ENCODE measurements around the gene EBLN1. TPM values are rescaled to one million over a fixed set of nuclear protein-coding genes. Genes with fewer than 3 reads are reported as not detected.

EBLN1 gene
- total RNA-seq, 3 donors from 2014 or later, result not detected

DNA sequence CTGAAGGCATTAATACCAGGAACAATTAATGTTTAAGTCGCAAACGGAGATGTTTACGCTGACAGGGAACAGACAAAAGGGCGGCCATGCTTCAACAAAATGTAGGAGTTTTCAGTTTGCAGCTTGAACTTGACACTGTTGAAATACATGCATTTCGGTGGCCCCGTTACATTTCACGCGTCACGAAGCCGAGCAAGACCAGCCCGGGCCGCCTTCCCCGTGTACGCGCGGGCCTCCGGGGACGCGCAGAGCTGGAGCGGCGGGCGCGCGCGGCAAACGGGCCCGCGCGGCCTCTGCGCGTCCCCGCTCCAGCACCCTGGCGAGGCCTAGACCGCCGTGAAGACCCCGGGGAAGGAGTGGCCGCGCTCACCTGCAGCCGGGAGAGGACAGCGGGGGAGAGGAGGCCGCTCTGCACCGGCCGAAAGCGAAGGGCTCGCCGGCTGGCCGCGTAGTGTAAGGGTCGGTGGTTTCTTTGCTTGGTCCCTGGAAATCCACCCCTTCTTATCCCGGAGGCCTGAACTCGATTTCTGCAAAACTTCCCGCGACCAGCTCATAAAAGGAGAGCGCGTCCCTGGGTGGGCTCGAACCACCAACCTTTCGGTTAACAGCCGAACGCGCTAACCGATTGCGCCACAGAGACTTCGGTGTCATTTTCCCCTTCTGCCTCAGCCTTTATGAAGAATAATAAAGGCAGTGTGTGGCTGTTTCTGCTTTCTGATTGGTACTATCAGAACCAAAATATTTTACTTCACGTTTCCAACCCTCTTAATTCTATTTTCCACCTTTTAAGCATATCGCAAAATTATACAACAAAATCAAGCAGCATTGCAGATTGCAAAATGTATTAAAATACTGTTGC lies 11.4 kb upstream of the EBLN1 start:
- H3K27ac ChIP-seq, result peak overlapping the region; percentile 90 to 95
- peak; percentile 83 to 86 for DNase-seq (ENCODE audit: low spot score in 2 of 2)
- intact Hi-C loops (cut with DNase I; ENCODE audit: low total_unique reads), result no loop called here
- no peaks in the 10 kb centered on the region for H3K27me3 ChIP-seq
- peak; percentile 76 to 91 (median 89) for TF ChIP-seq POLR2AphosphoS5 (IDR thresholded peaks at IDR 0.05)
- TF ChIP-seq, protein P1, sequence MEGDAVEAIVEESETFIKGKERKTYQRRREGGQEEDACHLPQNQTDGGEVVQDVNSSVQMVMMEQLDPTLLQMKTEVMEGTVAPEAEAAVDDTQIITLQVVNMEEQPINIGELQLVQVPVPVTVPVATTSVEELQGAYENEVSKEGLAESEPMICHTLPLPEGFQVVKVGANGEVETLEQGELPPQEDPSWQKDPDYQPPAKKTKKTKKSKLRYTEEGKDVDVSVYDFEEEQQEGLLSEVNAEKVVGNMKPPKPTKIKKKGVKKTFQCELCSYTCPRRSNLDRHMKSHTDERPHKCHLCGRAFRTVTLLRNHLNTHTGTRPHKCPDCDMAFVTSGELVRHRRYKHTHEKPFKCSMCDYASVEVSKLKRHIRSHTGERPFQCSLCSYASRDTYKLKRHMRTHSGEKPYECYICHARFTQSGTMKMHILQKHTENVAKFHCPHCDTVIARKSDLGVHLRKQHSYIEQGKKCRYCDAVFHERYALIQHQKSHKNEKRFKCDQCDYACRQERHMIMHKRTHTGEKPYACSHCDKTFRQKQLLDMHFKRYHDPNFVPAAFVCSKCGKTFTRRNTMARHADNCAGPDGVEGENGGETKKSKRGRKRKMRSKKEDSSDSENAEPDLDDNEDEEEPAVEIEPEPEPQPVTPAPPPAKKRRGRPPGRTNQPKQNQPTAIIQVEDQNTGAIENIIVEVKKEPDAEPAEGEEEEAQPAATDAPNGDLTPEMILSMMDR (IDR thresholded peaks at IDR 0.05), result no peak
- H3K9me3 ChIP-seq, result no peaks in the 10 kb centered on the region
- no peaks in the 10 kb centered on the region for H3K36me3 ChIP-seq
- peak overlapping the region; percentile 70 to 76 (median 72) for H3K4me3 ChIP-seq
- H3K4me1 ChIP-seq, result no peaks in the 10 kb centered on the region

DNA sequence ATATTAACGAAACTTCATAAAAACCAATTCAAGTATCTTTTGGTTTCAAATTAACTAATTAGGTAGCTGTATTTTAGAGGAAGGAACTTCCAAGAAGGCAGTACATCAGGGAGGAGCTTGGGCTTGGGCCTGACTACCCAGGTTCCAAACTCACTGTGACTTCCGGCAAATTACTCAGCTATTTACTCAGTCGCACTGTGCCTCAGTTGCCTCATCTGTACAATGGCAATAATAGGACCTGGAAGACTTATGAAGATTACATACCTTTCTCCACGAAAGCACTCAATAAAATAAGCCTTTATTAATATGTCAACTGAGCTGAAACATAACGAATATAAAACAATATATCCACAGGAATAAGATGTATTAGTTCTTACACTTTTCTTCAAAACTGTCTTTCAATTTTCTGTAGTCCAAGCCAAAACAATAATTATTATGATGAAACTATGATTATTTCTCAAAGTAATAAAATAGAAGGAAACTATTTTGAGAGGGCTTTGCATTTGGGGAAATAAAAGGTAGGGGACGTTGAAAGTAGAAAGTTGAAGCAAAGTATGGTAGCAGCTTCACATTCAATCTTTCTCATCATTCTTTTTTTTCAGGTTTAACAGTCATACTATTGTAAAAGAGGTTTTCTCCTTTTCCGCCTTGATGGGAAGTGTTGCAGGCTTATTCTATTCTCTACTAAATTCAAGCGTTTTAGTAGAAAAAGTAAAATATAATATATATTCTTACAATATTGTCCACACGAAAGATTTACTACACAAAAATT lies 10.5 kb upstream of the EBLN1 start:
- H3K36me3 ChIP-seq, result no peaks in the 10 kb centered on the region
- TF ChIP-seq, protein P1 (IDR thresholded peaks at IDR 0.05), result no peak
- no peak for TF ChIP-seq POLR2A (IDR thresholded peaks at IDR 0.05)
- TF ChIP-seq POLR2AphosphoS5 (IDR thresholded peaks at IDR 0.05), result no peak
- no peak for DNase-seq (ENCODE audit: low spot score in 2 of 2)
- H3K4me1 ChIP-seq, result no peaks in the 10 kb centered on the region
- H3K27ac ChIP-seq, result peak overlapping the region; percentile 90 to 95
- no peaks in the 10 kb centered on the region for H3K27me3 ChIP-seq
- no peaks in the 10 kb centered on the region for H3K9me3 ChIP-seq
- intact Hi-C loops (cut with DNase I; ENCODE audit: low total_unique reads), result no loop called here
- H3K4me3 ChIP-seq, result peak overlapping the region; percentile 70 to 76 (median 72)

DNA sequence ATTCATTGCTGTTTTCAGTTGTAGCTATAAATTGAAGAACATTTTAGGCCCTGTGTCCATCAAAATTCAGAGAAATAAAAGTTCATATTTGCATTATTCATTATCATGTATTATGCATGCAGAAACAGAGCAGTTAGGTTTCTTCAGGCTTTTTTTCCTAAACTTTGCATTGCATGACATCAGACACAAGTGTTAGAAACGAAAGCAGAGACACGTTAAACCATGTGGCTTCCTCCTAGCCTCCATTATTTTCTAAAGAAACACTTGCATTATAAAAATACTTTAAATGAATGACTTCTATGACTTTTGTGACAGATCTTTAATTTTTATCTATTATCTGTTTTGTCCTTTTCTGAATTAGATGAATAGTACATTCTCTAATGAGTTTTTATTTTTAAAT lies 8.8 kb upstream of the EBLN1 start:
- H3K36me3 ChIP-seq, result no peaks in the 10 kb centered on the region
- H3K4me3 ChIP-seq, result no peak overlapping the region
- TF ChIP-seq, protein P1 (IDR thresholded peaks at IDR 0.05), result no peak
- TF ChIP-seq POLR2AphosphoS5 (IDR thresholded peaks at IDR 0.05), result no peak
- no peak for TF ChIP-seq POLR2A (IDR thresholded peaks at IDR 0.05)
- no peaks in the 10 kb centered on the region for H3K9me3 ChIP-seq
- H3K4me1 ChIP-seq, result no peaks in the 10 kb centered on the region
- H3K27ac ChIP-seq, result no peak overlapping the region
- no peaks in the 10 kb centered on the region for H3K27me3 ChIP-seq
- no peak for DNase-seq (ENCODE audit: low spot score in 2 of 2)
- intact Hi-C loops (cut with DNase I; ENCODE audit: low total_unique reads), result no loop called here

DNA sequence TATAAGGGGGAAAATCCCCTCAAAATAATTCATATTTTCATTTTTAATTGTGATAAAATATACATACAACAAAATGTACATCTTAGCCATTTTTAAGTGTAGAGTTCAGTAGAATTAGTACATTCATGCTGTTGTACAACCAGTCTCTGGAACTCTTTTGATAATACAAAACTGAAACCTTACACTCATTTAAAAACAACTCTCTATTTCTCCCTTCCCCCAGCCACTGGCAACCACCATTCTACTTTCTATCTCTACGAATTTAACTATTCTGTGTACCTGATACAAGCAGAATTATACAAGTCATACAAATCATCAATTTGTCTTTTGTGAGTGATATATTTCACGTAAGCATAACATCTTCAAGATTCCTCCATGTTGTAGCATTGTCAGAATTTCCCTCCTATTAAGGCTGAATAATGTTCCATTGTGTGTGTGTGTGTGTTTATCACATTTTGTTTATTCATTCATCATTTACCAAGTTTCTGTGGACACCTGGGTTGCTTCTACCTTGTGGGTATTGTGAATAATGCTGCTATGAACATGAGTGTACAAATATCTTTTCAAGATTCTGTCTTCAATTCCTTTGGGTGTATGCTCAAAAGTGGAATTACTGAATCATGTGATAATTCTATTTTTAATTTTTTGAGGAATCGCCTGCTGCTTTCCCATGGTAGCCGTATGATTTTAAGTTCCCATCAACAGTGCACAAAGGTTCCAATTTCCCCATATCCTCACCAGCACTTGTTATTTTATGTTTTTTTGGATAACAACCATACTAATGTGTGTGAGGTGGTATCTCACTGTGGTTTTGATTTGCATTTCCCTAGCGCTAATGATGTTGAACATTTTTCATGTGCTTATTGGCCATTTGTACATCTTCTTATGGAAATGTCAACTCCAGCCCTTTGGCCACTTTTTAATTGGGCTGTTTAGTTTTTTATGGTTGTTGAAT lies 4.7 kb upstream of the EBLN1 start:
- no peaks in the 10 kb centered on the region for H3K9me3 ChIP-seq
- TF ChIP-seq POLR2A (IDR thresholded peaks at IDR 0.05) (no peak), POLR2AphosphoS5 (IDR thresholded peaks at IDR 0.05) (no peak)
- TF ChIP-seq, protein P1 (IDR thresholded peaks at IDR 0.05), result no peak
- no peaks in the 10 kb centered on the region for H3K4me1 ChIP-seq
- no peak overlapping the region for H3K27ac ChIP-seq
- no peak overlapping the region for H3K4me3 ChIP-seq
- DNase-seq (ENCODE audit: low spot score in 2 of 2), result no peak
- H3K27me3 ChIP-seq, result no peaks in the 10 kb centered on the region
- no peaks in the 10 kb centered on the region for H3K36me3 ChIP-seq
- intact Hi-C loops (cut with DNase I; ENCODE audit: low total_unique reads), result no loop called here

Data from breast epithelium (tissue), 4 donors.